K562 (cell line): Measurements from ENCODE around the gene ARHGEF1. TPM values are rescaled to one million over a fixed set of nuclear protein-coding genes. Genes with fewer than 3 reads are reported as not detected.
A peak's percentile ranks its signal among the peaks of the same experiment; 100 is the strongest.

Experiments
- ADNP ChIP-seq: fragments of 200-800 bp; sonication (Bioruptor generic); IDR thresholded peaks from 2 replicates; pipeline ENCODE4 v1.6.1; 2016; ENCODE audit warnings: missing genetic modification characterization, missing compliant biosample characterization
- ARNT ChIP-seq, 2 experiments: fragments of 450-650 bp; IDR thresholded peaks; 2 replicates each; pipeline ENCODE4 v1.6.1; 2016; ENCODE audit warnings: mild to moderate bottlenecking in 1 of 2
- BDP1 ChIP-seq: IDR thresholded peaks from 3 replicates; pipeline ENCODE4 v1.6.1; 2011; ENCODE audit not compliant: insufficient read length, insufficient read depth
- CHD1 ChIP-seq: fragments of 200-600 bp; sonication (generic); IDR thresholded peaks from one replicate; pipeline ENCODE4 v1.6.1; 2012; ENCODE audit warnings: mild to moderate bottlenecking, moderate library complexity, low read length, inconsistent platforms
- CHD4 ChIP-seq: fragments of 200-600 bp; sonication (generic); IDR thresholded peaks from 3 replicates; pipeline ENCODE4 v1.6.1; 2012; ENCODE audit warnings: low read depth, mild to moderate bottlenecking, mixed read lengths, low read length, inconsistent platforms; ENCODE audit not compliant: insufficient read depth, insufficient replicate concordance, poor library complexity, severe bottlenecking
- CTBP1 ChIP-seq: fragments of 450-650 bp; IDR thresholded peaks from 2 replicates; pipeline ENCODE4 v1.6.1; 2016; ENCODE audit warnings: borderline replicate concordance
- DPF2 ChIP-seq: fragments of 450-650 bp; IDR thresholded peaks from 2 replicates; pipeline ENCODE4 v1.6.1; 2016
- EGR1 ChIP-seq: fragments of 450-650 bp; conservative IDR thresholded peaks from 2 replicates; pipeline ENCODE4 v1.6.1; 2017; ENCODE audit warnings: mild to moderate bottlenecking
- FUS ChIP-seq: fragments of 200-400 bp; formaldehyde crosslinking; optimal IDR thresholded peaks from 2 replicates; pipeline ENCODE3; 2017; ENCODE audit warnings: low read depth, low read length
- HNRNPUL1 ChIP-seq: fragments of 200-400 bp; formaldehyde crosslinking; IDR thresholded peaks from 2 replicates; pipeline ENCODE4 v1.6.1; 2017; ENCODE audit warnings: low read length
- KLF1 ChIP-seq: fragments of 450-650 bp; IDR thresholded peaks from 2 replicates; pipeline ENCODE4 v1.6.1; 2016; ENCODE audit warnings: missing genetic modification characterization, missing compliant biosample characterization
- KLF16 ChIP-seq: IDR thresholded peaks from 2 replicates; pipeline ENCODE4 v1.6.1; 2016; ENCODE audit warnings: antibody characterized with exemption
- L3MBTL2 ChIP-seq: fragments of 450-650 bp; IDR thresholded peaks from 2 replicates; pipeline ENCODE4 v1.6.1; 2016; ENCODE audit warnings: mild to moderate bottlenecking, moderate library complexity
- NBN ChIP-seq: fragments of 450-650 bp; IDR thresholded peaks from 2 replicates; pipeline ENCODE4 v1.6.1; 2016; ENCODE audit warnings: low read depth, mild to moderate bottlenecking
- PBX2 ChIP-seq, 2 experiments: IDR thresholded peaks in 1 of 2; conservative IDR thresholded peaks in 1 of 2; 2 replicates each; pipeline ENCODE4 v1.6.1; 2016; ENCODE audit warnings: low read depth in 2 of 2, mild to moderate bottlenecking in 1 of 2, missing compliant biosample characterization in 1 of 2, missing genetic modification characterization in 1 of 2, moderate library complexity in 1 of 2
- PHF20 ChIP-seq: fragments of 450-650 bp; IDR thresholded peaks from 2 replicates; pipeline ENCODE4 v1.6.1; 2018; ENCODE audit not compliant: partially characterized antibody
- RAD51 ChIP-seq: fragments of 450-650 bp; IDR thresholded peaks from 2 replicates; pipeline ENCODE4 v1.7.1; 2016; ENCODE audit warnings: low read depth, mild to moderate bottlenecking, borderline replicate concordance
- RCOR1 ChIP-seq, 2 experiments: IDR thresholded peaks; 2 replicates each; pipeline ENCODE4 v1.6.1; 2012; ENCODE audit warnings: low read depth in 2 of 2, low read length in 2 of 2, borderline replicate concordance in 1 of 2, improper control_type of control experiment in 1 of 2
- SMC3 ChIP-seq: conservative IDR thresholded peaks from 2 replicates; pipeline ENCODE4 v1.6.1; 2011; ENCODE audit warnings: low read depth, low read length, improper control_type of control experiment; ENCODE audit not compliant: insufficient read depth
- TAF7 ChIP-seq: fragments of 450-650 bp; IDR thresholded peaks from 2 replicates; pipeline ENCODE4 v1.6.1; 2016; ENCODE audit warnings: missing genetic modification characterization, missing compliant biosample characterization
- ZC3H4 ChIP-seq: sonication (generic); formaldehyde crosslinking; IDR thresholded peaks from 2 replicates; pipeline ENCODE4 v1.9.0; 2021; ENCODE audit warnings: missing genetic modification reagents, borderline replicate concordance
- polyA plus RNA-seq, 8 experiments: library from polyadenylated mRNA; depleted of rRNA in 4 of 8; stranded (reverse) in 5 of 8; unstranded in 3 of 8; fragments of >200 nt; fragmentation: Nextera tagmentation in 2 of 8; fragmentation: Illumina TruSeq in 1 of 8; extraction: Ambion mirVana in 2 of 8; extraction: Trizol in 1 of 8; gene quantifications; 2 replicates each; pipeline versions ENCODE4 v1.2.1 to v1.2.3, GENCODE V29; 2011 to 2014; ENCODE audit warnings: inconsistent platforms in 1 of 8, missing spikeins in 1 of 8
- total RNA-seq, 7 experiments: library from RNA; depleted of rRNA in 6 of 7; stranded (reverse); fragments of >200 nt in 6 of 7; fragmentation: Illumina TruSeq in 2 of 7; extraction: Trizol in 2 of 7; gene quantifications; 2 replicates each; pipeline versions ENCODE4 v1.2.1 to v1.2.3, GENCODE V29; 2011 to 2021; ENCODE audit warnings: low replicate concordance in 1 of 7
- TF ChIP-seq, protein P1 (sequence below), 2 experiments: fragments of 450-650 bp in 1 of 2; sonication (generic) in 1 of 2; formaldehyde crosslinking; conservative IDR thresholded peaks; 2 replicates each; pipeline versions ENCODE4 v1.4.0 to v1.8.1; 2020 to 2022; ENCODE audit warnings: mild to moderate bottlenecking in 1 of 2, missing genetic modification reagents in 1 of 2

ARHGEF1 gene
- total and polyA plus RNA-seq, 9 of the 15 experiments (the other 6 are each of a cell fraction or from before 2014, with no cell fraction given), result 1.9 to 149 (median 29.8) TPM

GRCh38 chr19:41923045-41923788, 40.2 kb downstream of the ARHGEF1 start (continued):
- TF ChIP-seq SMC3 (no peak), TAF7 (tag) (no peak), KLF1 (tag) (no peak), RAD51 (no peak), CHD4 (peak; percentile 52), PBX2 (CRISPR knock-in tag; IDR thresholded peaks at IDR 0.05; ENCODE audit: low read depth) (no peak), PBX2 (tag; conservative IDR thresholded peaks at IDR 0.05; ENCODE audit: low read depth) (no peak), DPF2 (0 out of 2 replicates have a peak, but pooled peaks have one; percentile 9), HNRNPUL1 (no peak), KLF16 (no peak), FUS (no peak), CTBP1 (no peak), BDP1 (no peak), RCOR1 (IDR thresholded peaks at IDR 0.05; ENCODE audit: borderline replicate concordance in 1 of 2, low read depth in 2 of 2, low read length in 2 of 2) (peak; percentile 39 to 91; a peak in 3 of 4 replicates), EGR1 (peak; percentile 44), PHF20 (no peak), L3MBTL2 (no peak), CHD1 (no peak), ZC3H4 (CRISPR knock-in tag) (no peak), ARNT (IDR thresholded peaks at IDR 0.05) (no peak), NBN (no peak), ADNP (peak; percentile 85)
- TF ChIP-seq, protein P1, sequence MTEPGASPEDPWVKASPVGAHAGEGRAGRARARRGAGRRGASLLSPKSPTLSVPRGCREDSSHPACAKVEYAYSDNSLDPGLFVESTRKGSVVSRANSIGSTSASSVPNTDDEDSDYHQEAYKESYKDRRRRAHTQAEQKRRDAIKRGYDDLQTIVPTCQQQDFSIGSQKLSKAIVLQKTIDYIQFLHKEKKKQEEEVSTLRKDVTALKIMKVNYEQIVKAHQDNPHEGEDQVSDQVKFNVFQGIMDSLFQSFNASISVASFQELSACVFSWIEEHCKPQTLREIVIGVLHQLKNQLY (CRISPR knock-in tag; conservative IDR thresholded peaks at IDR 0.05), result no peak
